GDM1 (cell line): Measurements from ENCODE around the gene RASGRP4.
"Not testable (repeated sequence)": the region's sequence is repeated elsewhere in the genome, so short reads cannot be mapped to it uniquely, and the experiment has no call there.

Source experiments
- DNase-seq: peaks from one replicate; lab custom pipeline; 2025; lab: John Stamatoyannopoulos, UW

Gene RASGRP4, protein sequence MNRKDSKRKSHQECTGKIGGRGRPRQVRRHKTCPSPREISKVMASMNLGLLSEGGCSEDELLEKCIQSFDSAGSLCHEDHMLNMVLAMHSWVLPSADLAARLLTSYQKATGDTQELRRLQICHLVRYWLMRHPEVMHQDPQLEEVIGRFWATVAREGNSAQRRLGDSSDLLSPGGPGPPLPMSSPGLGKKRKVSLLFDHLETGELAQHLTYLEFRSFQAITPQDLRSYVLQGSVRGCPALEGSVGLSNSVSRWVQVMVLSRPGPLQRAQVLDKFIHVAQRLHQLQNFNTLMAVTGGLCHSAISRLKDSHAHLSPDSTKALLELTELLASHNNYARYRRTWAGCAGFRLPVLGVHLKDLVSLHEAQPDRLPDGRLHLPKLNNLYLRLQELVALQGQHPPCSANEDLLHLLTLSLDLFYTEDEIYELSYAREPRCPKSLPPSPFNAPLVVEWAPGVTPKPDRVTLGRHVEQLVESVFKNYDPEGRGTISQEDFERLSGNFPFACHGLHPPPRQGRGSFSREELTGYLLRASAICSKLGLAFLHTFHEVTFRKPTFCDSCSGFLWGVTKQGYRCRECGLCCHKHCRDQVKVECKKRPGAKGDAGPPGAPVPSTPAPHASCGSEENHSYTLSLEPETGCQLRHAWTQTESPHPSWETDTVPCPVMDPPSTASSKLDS

DNA sequence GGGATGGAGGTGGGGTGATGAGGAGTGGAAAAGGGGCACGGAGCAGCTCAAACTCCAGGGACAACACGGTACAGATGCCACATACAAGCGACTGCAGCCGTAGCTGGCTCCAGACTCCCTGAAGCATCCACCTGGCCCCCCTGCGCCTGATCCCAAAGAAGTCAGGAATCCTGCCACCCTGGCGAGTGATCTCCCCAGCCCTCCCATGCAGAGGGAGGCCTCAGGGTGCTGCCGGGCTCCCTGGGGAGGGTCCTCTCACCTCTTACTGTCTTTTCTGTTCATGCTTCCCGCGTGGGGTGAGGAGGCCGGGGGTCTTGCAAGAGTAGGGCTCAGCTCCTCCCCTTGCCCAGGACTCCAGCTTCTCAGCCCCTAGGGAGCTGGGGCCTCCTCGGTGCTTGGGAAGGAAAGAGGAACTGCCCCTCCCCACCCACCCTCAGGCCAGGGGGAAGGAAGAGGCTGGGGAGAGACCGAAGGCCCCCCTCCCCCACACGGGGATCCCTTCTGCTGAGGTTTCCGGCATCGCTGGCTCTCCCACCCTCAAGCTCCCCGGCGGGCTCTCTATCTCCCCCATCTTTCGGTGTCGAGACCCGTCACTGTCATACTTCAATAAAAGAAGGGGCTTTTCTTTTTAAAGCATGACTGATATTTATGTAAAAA is at the start of gene RASGRP4:
RASGRP4 (minus strand) TSS at position 410 of the 657 bp plus-strand sequence; CDS start at position 282, 128 bp downstream.
- peak; percentile 89 for DNase-seq

DNA sequence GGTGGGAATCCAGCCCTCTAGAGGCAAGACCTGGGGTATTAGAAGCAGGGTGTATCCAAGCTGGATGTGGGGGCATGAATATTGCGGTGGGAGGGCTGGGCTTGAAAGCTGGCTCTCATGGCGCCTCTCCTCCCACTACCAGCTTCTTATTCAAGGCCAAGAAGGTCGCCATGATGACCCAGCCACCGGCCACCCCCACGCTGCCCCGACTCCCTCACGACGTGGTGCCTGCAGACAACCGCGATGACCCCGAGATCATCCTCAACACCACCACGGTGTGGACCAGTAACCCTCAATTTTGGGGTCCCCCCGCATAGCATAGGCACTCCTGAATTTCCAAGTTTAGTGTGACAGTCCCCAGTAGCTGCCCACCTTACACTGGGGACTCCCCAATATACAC is 49.2 kb upstream of the RASGRP4 start:
- no peak for DNase-seq

DNA sequence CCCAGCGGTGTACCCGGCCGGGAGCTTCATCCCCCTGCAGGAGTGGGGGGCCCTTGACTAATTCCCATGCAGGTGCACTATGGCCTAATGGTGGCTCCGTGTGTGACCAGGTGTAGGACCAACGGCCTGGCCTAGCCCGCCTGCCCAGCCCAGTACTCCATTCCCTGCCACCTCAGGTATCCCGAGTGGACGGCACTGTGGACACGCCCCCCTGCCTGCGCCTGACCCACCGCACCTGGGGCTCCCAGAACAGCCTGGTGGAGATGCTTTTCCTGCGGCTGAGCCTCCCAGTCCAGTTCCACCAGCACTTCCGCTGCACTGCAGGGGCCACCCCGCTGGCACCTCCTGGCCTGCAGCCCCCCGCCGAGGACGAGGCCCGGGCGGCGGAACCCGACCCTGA is 47.2 kb upstream of the RASGRP4 start:
- no peak for DNase-seq

DNA sequence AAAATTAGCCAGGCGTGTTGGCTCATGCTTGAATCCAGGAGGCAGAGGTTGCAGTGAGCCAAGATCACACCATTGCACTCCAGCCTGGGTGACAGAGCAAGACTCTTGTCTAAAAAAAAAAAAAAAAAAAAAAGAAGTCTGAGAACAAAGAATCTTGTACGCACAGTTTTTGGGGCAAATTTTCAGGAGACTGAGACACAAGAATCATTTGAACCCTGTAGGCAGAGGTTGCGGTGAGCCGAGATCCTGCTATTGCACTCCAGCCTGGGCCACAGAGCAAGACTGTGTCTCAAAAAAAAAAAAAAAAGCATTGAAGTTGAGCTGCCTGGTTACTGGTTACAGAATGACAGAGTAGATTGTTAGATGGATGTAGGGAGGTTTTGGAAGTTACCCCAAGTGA is 46.7 kb upstream of the RASGRP4 start:
- not testable (repeated sequence) for DNase-seq

DNA sequence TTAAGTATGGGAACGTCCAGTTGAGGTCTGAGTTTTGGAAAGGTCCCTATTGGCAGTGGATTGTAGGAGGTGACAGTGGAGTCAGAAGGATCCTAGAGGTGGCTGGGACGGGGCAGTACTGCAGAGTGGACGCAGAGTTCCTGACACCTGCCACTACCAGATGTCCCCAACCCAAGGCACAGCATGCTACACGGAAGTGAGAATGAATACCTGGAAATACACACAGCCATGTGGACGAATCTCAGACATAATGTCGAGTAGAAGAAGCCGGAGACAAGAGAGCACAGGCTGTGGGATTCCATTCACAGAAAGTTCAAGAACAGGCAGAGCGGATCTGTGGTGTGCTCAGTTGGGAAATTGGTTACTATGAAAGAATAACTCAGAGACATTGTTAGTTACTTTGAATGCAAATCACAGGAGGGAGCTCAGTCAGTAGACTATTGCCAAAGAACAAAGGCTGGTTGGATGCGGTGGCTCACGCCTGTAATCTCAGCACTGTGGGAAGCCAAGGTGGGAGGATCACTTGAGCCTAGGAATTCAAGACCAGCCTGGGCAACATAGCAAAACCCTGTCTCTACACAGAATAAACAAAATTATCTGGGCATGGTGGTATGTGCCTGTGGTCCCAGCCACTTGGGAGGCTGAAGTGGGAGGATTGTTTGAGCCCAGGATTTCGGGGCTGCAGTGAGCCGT is 44.9 kb upstream of the RASGRP4 start:
- no peak for DNase-seq

DNA sequence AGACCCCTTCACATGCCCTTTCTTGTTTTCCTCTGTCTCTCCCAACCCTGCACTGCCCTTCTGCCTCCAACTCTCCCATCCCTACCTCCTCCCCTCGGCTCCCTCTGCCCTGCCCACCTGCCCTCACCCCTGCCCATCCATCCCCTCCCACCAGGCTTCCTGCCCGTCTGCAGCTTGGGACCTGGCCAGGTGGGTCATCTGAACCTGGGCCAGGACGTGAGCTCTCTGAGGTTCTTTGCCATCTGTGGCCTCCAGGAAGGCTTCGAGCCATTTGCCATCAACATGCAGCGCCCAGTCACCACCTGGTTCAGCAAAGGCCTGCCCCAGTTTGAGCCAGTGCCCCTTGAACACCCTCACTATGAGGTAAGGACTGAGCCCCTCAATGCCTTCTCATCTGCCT is 43.1 kb upstream of the RASGRP4 start:
- no peak for DNase-seq

DNA sequence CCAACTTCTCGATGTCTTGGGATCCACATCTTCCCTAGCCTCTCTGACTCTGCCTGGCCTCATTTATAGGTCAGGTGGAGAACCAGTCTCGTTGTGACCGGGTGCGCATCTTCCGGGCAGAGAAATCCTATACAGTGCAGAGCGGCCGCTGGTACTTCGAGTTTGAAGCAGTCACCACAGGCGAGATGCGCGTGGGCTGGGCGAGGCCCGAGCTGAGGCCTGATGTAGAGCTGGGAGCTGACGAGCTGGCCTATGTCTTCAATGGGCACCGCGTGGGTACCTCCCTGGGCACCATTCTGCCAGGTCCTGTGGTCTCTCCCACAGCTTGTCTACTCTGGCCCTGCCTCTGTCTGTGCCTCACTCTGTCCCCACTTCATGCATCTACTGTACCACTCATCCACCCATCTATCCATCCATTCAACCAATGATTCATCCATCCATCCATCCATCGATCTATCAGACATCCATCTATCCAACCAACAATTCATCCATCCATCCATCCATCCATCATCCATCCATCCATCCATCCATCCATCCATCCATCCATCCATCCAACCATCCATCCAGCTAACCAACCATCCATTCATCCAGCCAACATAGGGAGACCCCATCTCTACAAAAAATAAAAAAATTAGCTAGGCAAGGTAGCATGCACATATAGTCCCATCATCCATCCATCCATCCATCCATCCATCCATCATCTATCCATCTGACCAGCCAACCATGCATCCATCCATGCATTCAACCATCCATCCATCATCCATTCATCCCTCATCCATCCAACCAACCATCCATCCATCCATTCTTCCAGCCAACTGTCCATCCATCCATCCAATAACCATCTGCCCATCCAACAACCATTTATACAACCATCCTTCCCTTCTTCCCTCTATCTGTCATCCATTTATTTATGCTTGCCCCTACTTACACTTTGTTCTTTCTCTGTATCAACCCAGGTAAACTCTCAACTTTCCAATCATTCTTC is 41.8 kb upstream of the RASGRP4 start:
- DNase-seq = no peak

DNA sequence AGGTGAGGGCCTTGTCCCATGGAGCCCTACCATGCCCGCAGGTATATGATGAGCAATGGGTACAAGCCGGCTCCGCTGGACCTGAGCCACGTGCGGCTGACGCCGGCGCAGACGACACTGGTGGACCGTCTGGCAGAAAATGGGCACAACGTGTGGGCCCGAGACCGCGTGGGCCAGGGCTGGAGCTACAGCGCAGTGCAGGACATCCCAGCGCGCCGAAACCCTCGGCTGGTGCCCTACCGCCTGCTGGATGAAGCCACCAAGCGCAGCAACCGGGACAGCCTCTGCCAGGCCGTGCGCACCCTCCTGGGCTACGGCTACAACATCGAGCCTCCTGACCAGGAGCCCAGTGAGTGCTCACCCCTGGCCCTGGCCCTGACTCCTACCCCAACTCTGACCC is 40.0 kb upstream of the RASGRP4 start:
- DNase-seq = no peak

DNA sequence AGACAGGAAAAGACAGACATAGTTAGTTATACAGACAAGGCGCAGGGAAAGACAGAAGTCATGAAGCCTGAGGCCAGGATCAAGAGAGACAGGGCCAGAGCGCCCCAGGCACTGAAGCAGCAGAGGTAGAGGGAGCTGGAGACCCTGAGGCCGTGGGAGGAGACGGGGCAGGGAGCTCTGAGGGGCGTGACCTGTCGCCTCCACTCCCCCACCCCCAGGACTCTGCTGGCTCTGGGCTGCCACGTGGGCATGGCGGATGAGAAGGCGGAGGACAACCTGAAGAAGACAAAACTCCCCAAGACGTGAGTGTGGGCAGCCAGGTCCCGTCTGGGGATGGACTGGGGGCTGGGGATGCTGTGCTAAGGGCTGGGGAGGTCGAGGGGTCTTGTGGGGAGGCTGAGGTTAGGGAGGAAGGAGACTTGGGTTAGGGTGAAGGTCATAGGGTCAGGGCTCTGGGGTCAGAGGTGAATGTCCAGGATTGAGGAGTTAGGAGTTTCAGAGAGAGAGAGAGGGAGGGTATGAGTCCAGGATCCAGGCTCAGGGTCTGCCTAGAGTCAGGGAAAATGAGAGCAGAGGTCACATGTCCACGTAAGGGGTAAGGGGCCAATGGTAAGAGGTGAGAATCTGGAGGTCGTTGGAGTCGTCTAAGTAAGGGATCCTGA is 38.5 kb upstream of the RASGRP4 start:
- no peak for DNase-seq

DNA sequence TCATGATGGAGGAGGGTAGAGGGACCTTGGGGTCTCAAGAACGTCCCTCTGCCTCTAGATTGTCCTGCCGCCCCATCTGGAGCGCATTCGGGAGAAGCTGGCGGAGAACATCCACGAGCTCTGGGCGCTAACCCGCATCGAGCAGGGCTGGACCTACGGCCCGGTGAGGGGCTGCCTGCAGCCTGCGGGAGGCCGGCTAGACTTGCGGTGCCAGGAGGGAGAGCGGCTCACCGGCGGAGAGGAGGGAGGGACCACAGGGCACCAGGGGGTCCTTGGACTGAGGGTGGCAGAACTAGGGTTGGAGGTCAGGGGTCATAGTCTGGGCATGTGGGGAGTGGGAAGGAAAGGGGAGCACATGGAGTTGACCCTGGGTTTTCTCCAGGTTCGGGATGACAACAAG is 37.3 kb upstream of the RASGRP4 start:
- no peak for DNase-seq

DNA sequence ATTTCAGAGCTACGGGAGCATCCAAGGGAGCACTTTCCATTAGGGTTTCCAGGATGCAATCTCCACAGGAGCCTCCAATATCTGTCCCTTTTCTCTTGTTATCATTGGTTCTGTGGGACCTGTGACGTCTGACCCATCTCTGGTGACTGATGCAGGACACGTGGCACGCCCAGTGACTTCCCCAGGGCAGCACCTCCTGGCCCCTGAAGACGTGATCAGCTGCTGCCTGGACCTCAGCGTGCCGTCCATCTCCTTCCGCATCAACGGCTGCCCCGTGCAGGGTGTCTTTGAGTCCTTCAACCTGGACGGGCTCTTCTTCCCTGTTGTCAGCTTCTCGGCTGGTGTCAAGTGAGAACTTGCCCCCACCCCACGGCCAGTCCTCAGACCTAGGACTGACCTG is 33.0 kb upstream of the RASGRP4 start:
- DNase-seq = no peak

DNA sequence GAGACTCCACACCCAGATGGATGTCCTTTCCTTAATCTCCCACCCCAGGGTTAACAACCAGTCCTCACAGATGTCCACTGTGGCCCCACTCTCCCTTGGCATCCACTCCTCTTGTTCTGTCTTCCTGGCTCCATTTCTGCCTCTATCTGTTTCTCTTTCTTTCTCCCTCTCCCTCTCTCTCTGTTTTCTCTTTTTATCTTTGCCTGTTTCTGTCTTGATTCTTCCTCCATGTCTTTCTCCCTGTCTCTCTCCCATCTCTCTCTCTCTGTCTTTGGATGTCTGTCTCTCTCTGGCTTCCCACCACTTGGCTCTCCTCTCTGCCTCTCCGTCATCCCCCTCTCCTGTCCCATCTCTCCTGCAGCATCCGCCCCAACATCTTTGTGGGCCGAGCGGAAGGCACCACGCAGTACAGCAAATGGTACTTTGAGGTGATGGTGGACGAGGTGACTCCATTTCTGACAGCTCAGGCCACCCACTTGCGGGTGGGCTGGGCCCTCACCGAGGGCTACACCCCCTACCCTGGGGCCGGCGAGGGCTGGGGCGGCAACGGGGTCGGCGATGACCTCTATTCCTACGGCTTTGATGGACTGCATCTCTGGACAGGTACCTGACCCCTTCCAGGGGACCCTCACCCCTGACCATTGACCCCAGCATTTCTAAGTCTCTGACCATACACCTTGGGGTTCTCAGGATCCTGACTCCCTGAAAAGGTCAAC is 31.8 kb upstream of the RASGRP4 start:
- DNase-seq = no peak

DNA sequence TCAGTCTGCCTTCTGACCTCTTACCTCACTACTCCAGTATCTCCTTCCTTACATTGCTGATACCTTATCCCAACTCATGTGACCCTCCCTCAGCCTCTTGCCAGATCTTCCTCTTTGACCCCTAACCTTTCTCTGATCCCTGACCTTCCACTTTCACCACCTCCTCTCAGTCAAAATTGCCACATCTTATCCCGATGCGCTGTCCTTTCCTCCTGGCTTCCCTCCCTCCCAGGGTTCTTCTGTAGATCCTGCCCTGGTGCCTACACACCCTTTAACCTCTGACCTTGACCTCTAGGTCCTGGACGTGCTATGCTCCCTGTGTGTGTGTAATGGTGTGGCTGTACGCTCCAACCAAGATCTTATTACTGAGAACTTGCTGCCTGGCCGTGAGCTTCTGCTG is 31.2 kb upstream of the RASGRP4 start:
- no peak for DNase-seq

DNA sequence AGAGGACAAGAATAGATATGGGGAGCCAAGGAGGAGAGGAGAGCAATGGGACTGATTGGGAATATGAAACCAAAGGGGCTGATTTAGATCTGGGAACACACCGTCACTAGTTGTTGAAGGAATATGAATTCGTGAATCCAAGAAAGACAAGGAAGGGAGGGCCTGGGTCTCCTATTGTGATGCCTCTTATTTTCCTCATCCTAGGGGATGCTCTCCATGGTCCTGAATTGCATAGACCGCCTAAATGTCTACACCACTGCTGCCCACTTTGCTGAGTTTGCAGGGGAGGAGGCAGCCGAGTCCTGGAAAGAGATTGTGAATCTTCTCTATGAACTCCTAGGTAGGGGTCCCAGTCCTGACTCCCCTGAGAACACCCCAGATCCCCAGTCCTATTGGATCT is 29.0 kb upstream of the RASGRP4 start:
- no peak for DNase-seq

DNA sequence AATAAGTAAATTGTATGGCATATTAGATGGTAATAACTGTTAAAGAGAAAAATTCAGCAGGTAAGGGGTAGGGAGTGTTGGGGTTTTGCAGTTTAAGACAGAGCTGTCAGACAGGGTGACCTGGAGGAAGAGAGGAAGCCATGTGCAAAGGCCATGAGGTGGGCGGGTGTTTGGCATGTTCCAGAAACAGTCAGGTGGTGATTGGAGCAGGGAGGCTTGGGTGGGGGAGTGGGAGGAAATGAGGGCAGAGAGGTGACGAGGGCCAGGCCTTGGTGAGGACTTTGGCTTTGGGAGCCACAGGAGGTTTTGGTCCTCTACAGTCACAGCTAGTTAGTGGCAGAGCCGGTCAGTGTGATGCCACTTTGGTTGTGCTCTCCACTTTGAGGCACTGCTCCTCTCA is 27.6 kb upstream of the RASGRP4 start:
- no peak for DNase-seq

DNA sequence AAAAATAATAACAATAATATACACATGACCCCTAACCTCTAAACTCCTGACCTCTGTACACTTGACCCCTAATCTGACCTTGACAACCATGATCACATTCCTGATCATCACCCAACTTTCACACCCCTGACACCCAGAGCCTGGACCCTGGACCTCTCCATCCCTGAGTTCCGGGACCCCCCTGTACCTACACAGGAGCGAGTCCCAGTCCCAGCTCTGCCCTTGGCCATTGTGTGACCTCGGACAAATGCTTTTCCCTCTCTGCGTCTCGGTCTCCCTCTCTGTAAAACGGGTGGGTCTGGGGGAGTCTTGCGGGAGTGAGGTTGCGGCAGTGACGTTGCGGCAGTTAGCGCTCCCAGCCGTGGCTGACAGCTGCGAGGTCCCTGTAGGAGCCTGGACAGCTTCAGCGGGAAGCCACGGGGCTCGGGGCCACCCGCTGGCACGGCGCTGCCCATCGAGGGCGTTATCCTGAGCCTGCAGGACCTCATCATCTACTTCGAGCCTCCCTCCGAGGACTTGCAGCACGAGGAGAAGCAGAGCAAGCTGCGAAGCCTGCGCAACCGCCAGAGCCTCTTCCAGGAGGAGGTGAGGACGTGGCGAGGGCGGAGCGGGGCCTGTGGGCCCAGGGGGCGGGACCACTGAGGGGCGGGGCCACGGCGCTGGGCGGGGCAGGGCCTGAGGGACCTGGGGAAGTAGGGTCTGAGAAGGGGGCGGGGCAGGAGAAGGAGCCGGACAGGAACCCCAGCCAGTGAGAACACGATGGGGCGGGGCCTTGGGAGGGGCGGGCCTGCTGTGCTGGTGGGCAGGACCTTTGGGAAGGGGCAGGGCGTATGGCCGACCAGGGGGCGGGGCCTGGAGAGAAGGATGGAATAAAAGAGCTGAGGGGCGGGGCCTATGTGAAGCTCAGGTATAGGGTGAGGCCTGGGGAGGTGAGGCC is 26.7 kb upstream of the RASGRP4 start:
- DNase-seq = no peak

DNA sequence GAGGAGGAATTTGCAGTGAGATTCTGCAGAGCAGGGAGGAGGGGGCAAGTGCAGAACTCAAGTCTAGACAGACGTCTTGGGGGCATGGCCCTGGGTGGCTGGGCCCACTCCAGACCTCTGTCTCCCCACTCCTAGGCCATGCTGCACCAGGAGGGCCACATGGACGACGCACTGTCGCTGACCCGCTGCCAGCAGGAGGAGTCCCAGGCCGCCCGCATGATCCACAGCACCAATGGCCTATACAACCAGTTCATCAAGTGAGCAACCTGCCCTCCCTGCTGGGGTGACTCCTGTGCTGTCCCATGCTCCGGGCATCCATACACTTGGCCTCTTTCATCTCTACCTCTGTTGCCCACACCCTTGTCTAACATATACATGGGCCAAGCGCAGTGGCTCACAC is 25.6 kb upstream of the RASGRP4 start:
- no peak for DNase-seq

DNA sequence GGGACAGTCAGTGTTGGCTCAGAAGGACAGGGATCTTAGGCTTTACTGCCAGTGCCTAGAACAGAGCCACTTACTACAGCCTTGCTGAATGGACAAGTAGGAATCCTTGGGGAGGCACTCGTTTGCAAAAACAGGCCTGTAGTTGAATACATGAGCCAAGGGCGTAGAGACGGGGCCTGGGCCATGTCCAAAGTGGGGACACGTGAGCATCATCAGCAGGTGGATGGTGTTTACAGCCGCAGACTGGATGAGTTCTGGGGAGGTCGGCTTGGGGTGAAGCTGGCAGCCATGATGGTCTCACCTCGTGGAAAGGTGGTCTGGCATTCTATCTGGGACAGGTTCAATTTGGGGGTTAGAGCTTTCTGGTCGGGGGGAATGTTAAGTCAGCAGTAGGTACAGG is 25.0 kb upstream of the RASGRP4 start:
- no peak for DNase-seq

DNA sequence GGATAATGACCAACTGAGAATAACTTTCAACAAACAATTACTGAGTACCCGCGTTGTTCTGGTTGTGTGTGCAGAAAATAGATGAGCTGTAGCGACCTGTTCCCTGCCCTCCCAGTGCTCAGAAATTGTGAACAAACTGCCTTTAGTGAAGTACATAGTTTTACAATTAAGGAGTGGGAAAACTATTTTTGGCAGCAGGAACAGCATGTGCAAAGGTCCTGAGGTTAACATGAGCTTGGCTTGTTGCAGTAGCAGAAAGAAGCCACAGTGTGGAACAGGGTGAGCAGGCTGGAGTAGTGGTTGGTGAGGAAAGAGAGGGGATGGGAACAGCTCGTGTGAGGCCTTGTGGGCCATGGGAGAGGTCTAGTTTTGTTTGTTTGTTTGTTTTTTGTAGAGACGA is 23.5 kb upstream of the RASGRP4 start:
- no peak for DNase-seq
